ENCODE results near the gene MRPL36.

DNA sequence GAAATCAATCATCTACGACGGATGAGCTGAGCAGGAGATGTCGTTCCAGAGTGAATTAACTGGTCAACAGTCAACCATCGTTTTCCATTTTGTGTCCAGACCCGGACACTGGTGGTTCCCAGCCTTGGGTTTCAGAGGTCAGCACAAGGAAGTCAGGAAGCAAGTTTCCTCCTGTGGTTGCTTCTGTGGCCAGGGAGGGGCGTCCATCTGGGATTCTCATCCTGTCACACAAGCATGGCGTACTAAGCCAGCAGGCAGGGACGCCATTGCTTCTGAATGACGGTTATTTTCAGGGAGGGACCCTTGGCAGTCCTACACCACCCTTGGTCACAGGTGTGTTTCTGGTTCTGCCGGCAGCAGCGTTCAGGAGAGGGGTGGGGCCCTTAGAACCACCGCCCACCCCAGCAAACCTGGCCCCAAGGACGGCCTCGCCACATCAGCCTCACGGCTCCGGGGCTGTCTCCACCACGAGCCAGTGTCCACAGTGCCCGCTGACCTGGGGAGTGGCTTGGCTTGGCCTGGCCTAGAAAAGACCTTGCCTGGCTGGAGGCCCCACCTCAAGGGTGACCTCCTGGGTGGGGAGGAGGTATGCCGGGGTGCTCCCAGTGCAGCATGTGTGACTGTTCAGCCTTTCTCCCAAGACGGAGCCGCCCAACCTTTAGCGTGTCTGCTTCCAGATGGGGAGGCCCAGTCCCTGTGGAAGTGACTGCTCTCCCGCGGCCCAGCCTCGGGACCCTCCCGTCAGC, 26.8 kb upstream of the MRPL36 start:
- no peak for TF ChIP-seq POLR2A (IDR thresholded peaks at IDR 0.05)
- TF ChIP-seq EP300 (IDR thresholded peaks at IDR 0.05): no peak

Measured in ovary (tissue), 1 donor.